Measurements from ENCODE around the gene WDHD1.
A peak's percentile ranks its signal among the peaks of the same experiment; 100 is the strongest.

The WDHD1 gene, protein sequence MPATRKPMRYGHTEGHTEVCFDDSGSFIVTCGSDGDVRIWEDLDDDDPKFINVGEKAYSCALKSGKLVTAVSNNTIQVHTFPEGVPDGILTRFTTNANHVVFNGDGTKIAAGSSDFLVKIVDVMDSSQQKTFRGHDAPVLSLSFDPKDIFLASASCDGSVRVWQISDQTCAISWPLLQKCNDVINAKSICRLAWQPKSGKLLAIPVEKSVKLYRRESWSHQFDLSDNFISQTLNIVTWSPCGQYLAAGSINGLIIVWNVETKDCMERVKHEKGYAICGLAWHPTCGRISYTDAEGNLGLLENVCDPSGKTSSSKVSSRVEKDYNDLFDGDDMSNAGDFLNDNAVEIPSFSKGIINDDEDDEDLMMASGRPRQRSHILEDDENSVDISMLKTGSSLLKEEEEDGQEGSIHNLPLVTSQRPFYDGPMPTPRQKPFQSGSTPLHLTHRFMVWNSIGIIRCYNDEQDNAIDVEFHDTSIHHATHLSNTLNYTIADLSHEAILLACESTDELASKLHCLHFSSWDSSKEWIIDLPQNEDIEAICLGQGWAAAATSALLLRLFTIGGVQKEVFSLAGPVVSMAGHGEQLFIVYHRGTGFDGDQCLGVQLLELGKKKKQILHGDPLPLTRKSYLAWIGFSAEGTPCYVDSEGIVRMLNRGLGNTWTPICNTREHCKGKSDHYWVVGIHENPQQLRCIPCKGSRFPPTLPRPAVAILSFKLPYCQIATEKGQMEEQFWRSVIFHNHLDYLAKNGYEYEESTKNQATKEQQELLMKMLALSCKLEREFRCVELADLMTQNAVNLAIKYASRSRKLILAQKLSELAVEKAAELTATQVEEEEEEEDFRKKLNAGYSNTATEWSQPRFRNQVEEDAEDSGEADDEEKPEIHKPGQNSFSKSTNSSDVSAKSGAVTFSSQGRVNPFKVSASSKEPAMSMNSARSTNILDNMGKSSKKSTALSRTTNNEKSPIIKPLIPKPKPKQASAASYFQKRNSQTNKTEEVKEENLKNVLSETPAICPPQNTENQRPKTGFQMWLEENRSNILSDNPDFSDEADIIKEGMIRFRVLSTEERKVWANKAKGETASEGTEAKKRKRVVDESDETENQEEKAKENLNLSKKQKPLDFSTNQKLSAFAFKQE

DNA sequence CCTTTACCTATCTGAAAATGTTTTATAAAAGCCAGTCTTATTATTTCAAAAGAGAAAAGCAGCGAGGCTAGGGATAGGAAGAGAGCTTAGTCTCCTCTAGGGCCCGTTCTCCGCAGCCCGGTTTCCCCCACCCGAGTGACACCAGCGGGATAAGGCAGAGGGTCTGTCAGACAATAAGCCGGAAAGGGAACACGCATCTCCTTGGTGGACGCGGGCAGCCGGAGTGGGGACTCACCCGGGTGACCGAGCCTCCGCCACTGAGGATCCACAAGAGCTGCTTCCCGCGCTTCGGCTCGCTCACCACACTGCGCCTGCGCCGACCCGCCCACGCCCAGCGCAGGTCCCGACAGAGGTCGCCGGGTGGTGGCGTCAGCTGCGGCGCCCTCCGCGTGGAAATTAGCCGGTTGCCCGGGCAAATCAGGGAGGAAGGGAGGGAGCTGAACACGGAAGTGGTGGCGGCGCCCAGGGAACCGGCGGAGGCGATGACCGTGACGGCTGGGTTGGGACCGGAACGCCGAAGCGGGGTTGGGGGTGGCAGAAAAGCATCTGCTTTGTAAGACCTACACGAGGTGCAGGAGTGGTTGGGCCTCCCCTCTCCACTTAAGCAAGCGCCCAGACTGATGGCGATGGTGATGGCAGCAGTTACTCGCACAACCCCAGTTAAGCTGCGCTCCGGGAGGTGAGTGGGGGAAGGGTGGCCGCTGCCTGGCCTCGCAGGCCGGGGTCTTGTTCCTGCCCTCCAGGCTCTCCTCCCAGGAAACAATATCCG is at the start of gene WDHD1, which contains the start of gene SOCS4:
Gene WDHD1 (minus strand): TSS at position 307 of the 769 bp plus-strand sequence. CDS start 312 bp downstream, outside the sequence.
Gene SOCS4 (plus strand): TSS at position 444 of the 769 bp plus-strand sequence. CDS start 15,806 bp downstream, outside the sequence.
- TF ChIP-seq EZH2phosphoT487 (IDR thresholded peaks at IDR 0.05; ENCODE audit: low read length) (no peak), EZH2 (optimal IDR thresholded peaks at IDR 0.05; ENCODE audit: low read depth, low read length) (no peak)
- TF ChIP-seq, protein P1, sequence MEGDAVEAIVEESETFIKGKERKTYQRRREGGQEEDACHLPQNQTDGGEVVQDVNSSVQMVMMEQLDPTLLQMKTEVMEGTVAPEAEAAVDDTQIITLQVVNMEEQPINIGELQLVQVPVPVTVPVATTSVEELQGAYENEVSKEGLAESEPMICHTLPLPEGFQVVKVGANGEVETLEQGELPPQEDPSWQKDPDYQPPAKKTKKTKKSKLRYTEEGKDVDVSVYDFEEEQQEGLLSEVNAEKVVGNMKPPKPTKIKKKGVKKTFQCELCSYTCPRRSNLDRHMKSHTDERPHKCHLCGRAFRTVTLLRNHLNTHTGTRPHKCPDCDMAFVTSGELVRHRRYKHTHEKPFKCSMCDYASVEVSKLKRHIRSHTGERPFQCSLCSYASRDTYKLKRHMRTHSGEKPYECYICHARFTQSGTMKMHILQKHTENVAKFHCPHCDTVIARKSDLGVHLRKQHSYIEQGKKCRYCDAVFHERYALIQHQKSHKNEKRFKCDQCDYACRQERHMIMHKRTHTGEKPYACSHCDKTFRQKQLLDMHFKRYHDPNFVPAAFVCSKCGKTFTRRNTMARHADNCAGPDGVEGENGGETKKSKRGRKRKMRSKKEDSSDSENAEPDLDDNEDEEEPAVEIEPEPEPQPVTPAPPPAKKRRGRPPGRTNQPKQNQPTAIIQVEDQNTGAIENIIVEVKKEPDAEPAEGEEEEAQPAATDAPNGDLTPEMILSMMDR (IDR thresholded peaks at IDR 0.05; ENCODE audit: low read length), result no peak
- Histone ChIP-seq H3K9me2 (replicated peaks; ENCODE audit: insufficient read depth, low read length) (no peaks in the 10 kb centered on the region), H3K9ac (ENCODE audit: low read length) (peak within 1 kb of the TSS; percentile 81), H4K20me1 (ENCODE audit: insufficient read depth, low read length) (no peaks in the 10 kb centered on the region), H3K4me1 (ENCODE audit: low read length) (peaks cover 7% of the 10 kb centered on the region; the same call in 1 of the 2 replicates), H3K36me3 (replicated peaks; ENCODE audit: insufficient read depth, low read length) (no peaks in the 10 kb centered on the region), H2AFZ (ENCODE audit: low read length) (peak within 1 kb of the TSS; percentile 85), H3K4me2 (ENCODE audit: low read depth, low read length) (peak within 1 kb of the TSS; percentile 74), H3K9me3 (replicated peaks; ENCODE audit: insufficient read depth, low read length) (no peaks in the 10 kb centered on the region), H3F3A (ENCODE audit: insufficient read depth, low read length) (no peaks in the 10 kb centered on the region), H3K4me3 (ENCODE audit: low read length) (peak within 1 kb of the TSS; percentile 90), H3K79me2 (ENCODE audit: low read length) (peaks cover 61% of the 10 kb centered on the region), H3K27ac (ENCODE audit: low read length) (peak within 1 kb of the TSS; percentile 71; the same call in 1 of the 2 replicates), H3K27me3 (replicated peaks; ENCODE audit: insufficient read depth, low read length) (no peaks in the 10 kb centered on the region)
- peak; percentile 84 for DNase-seq

DNA sequence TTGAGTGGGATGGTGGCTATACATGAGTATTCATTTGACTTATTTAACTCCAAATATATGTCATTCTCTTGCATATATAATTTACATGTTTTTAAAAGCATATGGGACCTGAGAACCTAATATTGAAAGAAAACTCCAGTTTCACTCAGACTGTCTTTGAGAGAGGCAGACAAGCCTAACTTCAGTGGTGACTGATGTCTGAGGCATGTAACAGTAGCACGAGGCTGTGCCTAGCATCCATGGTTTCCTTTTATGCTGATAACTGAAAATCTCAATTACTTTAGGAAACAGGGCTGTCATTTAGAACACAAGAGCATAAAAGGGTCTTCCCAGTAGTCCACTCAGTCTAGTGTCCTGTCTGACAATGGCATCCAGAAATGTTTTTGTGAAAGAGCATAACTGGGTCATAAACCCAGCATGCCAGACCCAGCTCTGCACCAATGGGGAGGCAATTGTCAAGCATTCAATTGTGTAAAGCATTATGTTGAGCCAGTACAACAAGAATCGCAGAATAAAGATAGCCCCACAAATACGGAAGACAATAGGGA is 48.8 kb upstream of the WDHD1 start:
- no peaks in the 10 kb centered on the region for H3K9me2 ChIP-seq (replicated peaks; ENCODE audit: insufficient read depth, low read length)
- no peaks in the 10 kb centered on the region for H3K79me2 ChIP-seq (ENCODE audit: low read length)
- H3K9me3 ChIP-seq (replicated peaks; ENCODE audit: insufficient read depth, low read length), result no peaks in the 10 kb centered on the region
- peaks cover 8% of the 10 kb centered on the region; the same call in 1 of the 2 replicates for H3F3A ChIP-seq (ENCODE audit: insufficient read depth, low read length)
- no peak overlapping the region for H3K27ac ChIP-seq (ENCODE audit: low read length)
- no peak overlapping the region for H3K4me3 ChIP-seq (ENCODE audit: low read length)
- H4K20me1 ChIP-seq (ENCODE audit: insufficient read depth, low read length), result no peaks in the 10 kb centered on the region
- no peak overlapping the region for H3K9ac ChIP-seq (ENCODE audit: low read length)
- H3K4me2 ChIP-seq (ENCODE audit: low read depth, low read length), result peak overlapping the region; percentile 79; the same call in 1 of the 2 replicates
- H3K27me3 ChIP-seq (replicated peaks; ENCODE audit: insufficient read depth, low read length), result no peaks in the 10 kb centered on the region
- no peak overlapping the region for H2AFZ ChIP-seq (ENCODE audit: low read length)
- no peaks in the 10 kb centered on the region for H3K36me3 ChIP-seq (replicated peaks; ENCODE audit: insufficient read depth, low read length)
- H3K4me1 ChIP-seq (ENCODE audit: low read length), result no peaks in the 10 kb centered on the region; the same call in 1 of the 2 replicates
- TF ChIP-seq, protein P1 (IDR thresholded peaks at IDR 0.05; ENCODE audit: low read length), result no peak
- TF ChIP-seq EZH2phosphoT487 (IDR thresholded peaks at IDR 0.05; ENCODE audit: low read length), result no peak
- no peak for TF ChIP-seq EZH2 (optimal IDR thresholded peaks at IDR 0.05; ENCODE audit: low read depth, low read length)
- no peak for DNase-seq
